Femur (tissue), 1 donor: ENCODE results near the gene NACC2.
A peak's percentile ranks its signal among the peaks of the same experiment; 100 is the strongest.

Experiments
- DNase-seq: peaks from one replicate; pipeline ENCODE4 v3.0.0-alpha.2; 2017

The NACC2 gene

GRCh38 chr9:136128436-136128835, 33.3 kb upstream of the NACC2 start:
- no peak for DNase-seq

- DNase-seq, result no peak
These were observed 32.2 kb upstream of the NACC2 start for GRCh38 chr9:136127313-136127712.

- no peak for DNase-seq
These were observed 30.0 kb upstream of the NACC2 start for GRCh38 chr9:136124976-136125692.

GRCh38 chr9:136122425-136123383, 27.6 kb upstream of the NACC2 start:
- DNase-seq, result peak; percentile 82

GRCh38 chr9:136121801-136122200, 26.7 kb upstream of the NACC2 start:
- DNase-seq, result peak; percentile 35

- no peak for DNase-seq
These were observed 25.4 kb upstream of the NACC2 start for GRCh38 chr9:136120438-136120844.

- no peak for DNase-seq
These were observed 24.8 kb upstream of the NACC2 start for GRCh38 chr9:136119883-136120393.

GRCh38 chr9:136119061-136119882, 24.2 kb upstream of the NACC2 start:
- DNase-seq, result peak; percentile 75

- peak; percentile 98 for DNase-seq
These were observed 23.4 kb upstream of the NACC2 start, which contains the start of gene TMEM250 for GRCh38 chr9:136118320-136119060. TSS of gene TMEM250 (minus strand) at chr9:136118875. CDS start at chr9:136116900, 1,975 bp downstream.

GRCh38 chr9:136117916-136118319, 22.8 kb upstream of the NACC2 start:
- DNase-seq, result no peak

GRCh38 chr9:136117291-136117915, 22.3 kb upstream of the NACC2 start:
- DNase-seq, result no peak

GRCh38 chr9:136116360-136117098, 21.4 kb upstream of the NACC2 start:
- no peak for DNase-seq

- DNase-seq, result no peak
These were observed 20.7 kb upstream of the NACC2 start for GRCh38 chr9:136115641-136116359.

- no peak for DNase-seq
These were observed 20.1 kb upstream of the NACC2 start for GRCh38 chr9:136115206-136115605.

GRCh38 chr9:136114610-136115009, 19.5 kb upstream of the NACC2 start:
- DNase-seq, result no peak

- no peak for DNase-seq
These were observed 17.5 kb upstream of the NACC2 start for GRCh38 chr9:136112541-136112940.

GRCh38 chr9:136111910-136112309, 16.8 kb upstream of the NACC2 start:
- DNase-seq, result no peak

GRCh38 chr9:136111190-136111589, 16.1 kb upstream of the NACC2 start:
- DNase-seq, result no peak

- no peak for DNase-seq
These were observed 15.3 kb upstream of the NACC2 start for GRCh38 chr9:136110082-136111061.
